ENCODE results near the gene SETBP1.

GRCh38 chr18:44842588-44843412, 162.1 kb downstream of the SETBP1 start:
- TF ChIP-seq MTF1 (CRISPR knock-in tag; IDR thresholded peaks at IDR 0.05; ENCODE audit: borderline replicate concordance) (no peak), PHF20 (IDR thresholded peaks at IDR 0.05; ENCODE audit: partially characterized antibody) (no peak), BRCA1 (IDR thresholded peaks at IDR 0.05) (no peak), BRCA1 (CRISPR knock-in tag; IDR thresholded peaks at IDR 0.05) (no peak)
- TF ChIP-seq, protein P1, sequence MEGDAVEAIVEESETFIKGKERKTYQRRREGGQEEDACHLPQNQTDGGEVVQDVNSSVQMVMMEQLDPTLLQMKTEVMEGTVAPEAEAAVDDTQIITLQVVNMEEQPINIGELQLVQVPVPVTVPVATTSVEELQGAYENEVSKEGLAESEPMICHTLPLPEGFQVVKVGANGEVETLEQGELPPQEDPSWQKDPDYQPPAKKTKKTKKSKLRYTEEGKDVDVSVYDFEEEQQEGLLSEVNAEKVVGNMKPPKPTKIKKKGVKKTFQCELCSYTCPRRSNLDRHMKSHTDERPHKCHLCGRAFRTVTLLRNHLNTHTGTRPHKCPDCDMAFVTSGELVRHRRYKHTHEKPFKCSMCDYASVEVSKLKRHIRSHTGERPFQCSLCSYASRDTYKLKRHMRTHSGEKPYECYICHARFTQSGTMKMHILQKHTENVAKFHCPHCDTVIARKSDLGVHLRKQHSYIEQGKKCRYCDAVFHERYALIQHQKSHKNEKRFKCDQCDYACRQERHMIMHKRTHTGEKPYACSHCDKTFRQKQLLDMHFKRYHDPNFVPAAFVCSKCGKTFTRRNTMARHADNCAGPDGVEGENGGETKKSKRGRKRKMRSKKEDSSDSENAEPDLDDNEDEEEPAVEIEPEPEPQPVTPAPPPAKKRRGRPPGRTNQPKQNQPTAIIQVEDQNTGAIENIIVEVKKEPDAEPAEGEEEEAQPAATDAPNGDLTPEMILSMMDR (IDR thresholded peaks at IDR 0.05 in 2 of 3, conservative IDR thresholded peaks at IDR 0.05 in 1 of 3; ENCODE audit: insufficient read depth in 2 of 3, low read depth in 1 of 3, low read length in 3 of 3), result no peak
